ENCODE results near the gene AFAP1L2.
A peak's percentile ranks its signal among the peaks of the same experiment; 100 is the strongest.

Gene AFAP1L2

DNA sequence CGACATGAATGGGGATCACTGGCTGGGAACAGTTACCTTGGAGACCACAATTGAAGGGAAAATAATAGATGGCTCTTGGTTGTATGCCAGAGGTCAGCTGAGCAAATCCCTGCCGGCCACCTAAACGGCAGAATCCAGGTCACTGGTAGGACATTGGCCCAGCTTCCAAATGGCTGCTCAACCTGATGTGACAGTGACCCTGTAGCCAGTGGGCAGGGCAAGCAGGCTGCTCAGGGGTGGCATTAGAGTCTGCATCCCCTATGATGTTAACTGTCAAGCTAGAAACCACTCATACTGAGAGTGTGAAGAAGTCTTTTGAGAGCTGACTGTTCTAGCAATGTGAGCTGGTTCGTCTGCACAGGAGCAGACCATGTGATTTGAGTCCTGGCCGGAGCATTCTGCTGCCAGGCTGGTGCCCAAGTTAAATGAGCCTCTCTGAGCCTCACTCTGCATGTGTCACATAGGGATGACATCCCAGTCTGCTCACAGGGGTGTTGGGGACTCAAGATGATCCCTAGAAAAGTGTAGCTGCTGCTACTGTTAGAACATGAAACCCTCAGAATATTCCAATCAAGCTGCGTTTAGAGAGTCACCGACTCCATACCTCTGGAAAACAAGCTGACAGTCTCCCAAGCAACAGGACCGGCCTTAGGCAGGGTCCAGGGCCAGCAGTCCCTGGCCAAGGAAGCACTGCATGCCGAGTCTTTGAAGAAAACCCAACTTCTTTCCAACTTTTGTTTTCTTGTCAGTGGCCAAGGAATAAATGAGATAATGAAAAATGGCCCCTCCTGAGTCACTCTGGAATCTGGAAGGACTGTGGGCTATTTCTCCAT, 95.6 kb downstream of the AFAP1L2 start:
- DNase-seq = no peak

DNA sequence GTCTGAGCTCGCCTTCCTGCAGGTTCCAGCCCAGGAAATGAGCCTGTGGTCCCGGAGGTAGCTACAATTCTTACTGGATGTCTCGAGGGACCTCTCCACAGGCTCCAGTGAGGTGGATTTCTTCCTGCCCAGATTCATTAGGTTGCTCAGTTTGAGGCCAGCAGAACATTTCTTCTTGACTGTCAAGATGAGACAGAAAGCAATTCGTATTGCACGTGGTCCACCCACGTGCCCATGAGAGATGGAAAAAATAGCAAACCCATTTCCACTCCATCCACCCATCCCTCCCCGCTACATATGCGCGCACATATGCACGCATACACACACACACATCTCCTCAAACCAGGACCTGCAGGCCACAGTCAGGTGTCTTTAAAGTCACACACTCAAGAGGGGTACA, 96.6 kb downstream of the AFAP1L2 start:
- DNase-seq = no peak

DNA sequence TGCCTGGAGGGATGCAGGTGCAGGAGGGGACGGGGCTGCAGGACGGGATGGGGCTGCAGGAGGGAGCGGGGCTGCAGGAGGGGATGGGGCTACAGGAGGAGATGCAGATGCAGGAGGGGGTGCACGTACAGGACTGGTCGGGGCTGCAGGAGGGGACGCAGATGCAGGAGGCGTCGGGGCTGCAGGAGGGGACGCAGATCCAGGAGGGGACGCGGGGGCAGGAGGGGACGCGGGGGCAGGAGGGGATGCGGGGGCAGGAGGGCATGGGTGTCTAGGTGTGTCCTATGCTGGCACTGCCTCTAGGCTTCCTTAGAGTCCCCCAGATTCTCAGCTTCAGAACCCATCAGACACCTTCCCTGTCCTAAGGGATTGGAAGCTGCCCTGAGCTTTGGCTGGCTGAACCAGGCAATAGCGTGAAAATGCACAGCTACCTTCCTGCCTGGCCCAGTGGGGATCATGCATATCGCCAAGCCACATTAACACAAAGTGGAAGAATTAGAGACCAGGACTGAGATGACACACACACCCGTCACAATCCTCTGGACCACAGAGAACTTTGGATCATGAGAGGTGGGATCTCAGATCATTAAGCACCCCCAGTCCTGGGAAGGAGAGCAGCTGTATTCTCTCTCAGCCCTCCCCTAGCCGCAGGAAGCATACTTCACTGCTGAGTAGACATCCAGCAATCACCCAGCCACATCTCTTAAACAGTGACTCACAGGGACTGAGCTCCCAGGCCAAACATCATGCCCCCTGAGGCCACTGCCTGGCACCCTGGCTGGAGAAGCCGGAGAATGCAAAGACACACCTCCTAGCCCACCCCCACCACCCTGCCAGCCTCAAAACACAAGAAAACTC, 98.0 kb downstream of the AFAP1L2 start:
- DNase-seq = no peak

DNA sequence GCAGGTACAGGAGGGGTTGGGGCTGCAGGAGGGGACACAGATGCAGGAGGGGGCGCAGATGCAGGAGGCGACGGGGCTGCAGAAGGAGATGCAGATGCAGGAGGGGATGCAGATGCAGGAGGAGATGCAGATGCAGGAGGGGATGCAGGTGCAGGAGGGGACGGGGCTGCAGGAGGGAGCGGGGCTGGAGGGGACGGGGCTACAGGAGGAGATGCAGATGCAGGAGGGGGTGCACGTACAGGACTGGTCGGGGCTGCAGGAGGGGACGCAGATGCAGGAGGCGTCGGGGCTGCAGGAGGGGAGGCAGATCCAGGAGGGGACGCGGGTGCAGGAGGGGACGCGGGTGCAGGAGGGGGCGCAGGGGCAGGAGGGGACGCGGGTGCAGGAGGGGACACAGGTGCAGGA, 98.8 kb downstream of the AFAP1L2 start:
- no peak for DNase-seq

DNA sequence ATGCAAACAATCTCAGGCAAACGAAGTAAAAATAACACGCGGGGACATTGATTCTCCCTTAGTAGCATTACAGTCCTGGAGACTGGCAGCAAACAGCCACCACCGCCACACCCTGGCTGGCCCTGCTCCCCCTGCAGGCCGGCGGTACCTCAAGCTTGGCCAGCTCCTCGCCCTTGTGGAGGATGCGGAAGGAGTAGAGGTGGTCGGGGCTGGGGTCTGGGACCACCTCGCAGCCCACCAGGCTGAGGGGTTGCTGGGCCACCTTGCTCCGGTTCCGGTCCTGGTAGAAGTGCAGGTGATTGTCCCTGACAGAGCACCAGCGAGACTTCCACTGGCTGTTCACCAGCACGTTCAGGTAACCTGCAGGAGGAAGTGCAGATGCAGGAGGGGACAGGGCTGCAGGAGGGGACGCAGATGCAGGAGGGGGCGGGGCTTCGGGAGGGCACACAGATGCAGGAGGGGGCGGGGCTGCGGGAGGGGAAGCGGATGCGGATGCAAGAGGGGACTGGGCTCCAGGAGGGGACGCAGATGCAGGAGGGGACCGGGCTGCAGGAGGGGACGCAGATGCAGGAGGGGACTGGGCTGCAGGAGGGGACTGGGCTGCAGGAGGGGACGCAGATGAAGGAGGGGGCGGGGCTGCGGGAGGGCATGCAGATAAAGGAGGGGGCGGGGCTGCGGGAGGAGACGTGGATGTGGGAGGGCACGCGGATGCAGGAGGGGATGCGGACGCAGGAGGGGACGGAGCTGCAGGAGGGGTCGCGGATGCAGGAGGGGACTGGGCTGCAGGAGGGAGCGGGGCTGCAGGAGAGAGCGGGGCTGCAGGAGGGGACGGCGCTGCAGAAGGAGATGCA, 99.5 kb downstream of the AFAP1L2 start:
- peak; percentile 40 to 58 for DNase-seq

DNA sequence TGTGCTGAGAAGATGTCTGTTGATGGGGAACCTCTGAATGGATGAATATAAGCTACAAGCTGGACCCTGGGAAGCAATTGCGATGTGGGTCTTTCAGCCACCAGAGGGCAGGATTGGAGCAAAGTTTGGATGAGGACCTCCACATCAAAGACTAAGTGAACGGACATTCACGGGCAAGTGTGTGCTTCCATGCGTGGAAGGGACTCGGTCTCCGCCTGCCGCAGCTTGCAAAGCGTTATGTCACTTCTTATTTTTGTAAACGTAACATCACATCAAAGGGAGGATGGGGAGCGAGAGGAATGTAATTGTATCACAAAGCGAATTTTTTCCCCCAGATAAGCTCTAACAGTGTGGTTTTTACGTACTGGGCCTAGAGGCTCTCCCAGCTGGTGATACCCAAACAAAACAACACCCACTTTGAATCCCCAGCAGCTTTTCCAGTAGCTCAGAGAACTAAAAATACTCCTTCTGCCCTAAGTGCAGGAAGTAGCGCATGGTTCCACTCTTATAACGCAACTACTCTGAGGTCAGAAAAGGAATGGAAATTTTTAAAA, 100.2 kb downstream of the AFAP1L2 start:
- DNase-seq = peak; percentile 70 to 72

DNA sequence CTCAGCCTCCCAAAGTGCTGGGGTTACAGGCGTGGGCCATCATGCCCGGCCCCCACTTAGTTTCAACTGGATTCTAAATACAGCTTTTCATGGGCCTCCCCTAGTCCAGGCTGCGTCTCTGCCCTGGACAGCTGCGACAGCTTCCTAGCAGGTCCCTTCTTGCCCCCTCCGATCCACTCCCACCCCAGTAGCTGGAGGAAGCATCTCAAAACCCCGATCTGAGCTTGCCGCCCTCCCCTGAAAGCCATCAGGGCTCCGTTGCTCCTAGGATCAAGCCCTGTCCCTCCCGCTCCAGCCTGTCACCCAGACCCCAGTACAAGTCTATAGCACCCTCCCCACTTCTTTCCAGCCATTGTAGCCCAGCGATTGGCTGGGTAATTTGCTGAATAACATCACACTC, 100.7 kb downstream of the AFAP1L2 start:
- no peak for DNase-seq

DNA sequence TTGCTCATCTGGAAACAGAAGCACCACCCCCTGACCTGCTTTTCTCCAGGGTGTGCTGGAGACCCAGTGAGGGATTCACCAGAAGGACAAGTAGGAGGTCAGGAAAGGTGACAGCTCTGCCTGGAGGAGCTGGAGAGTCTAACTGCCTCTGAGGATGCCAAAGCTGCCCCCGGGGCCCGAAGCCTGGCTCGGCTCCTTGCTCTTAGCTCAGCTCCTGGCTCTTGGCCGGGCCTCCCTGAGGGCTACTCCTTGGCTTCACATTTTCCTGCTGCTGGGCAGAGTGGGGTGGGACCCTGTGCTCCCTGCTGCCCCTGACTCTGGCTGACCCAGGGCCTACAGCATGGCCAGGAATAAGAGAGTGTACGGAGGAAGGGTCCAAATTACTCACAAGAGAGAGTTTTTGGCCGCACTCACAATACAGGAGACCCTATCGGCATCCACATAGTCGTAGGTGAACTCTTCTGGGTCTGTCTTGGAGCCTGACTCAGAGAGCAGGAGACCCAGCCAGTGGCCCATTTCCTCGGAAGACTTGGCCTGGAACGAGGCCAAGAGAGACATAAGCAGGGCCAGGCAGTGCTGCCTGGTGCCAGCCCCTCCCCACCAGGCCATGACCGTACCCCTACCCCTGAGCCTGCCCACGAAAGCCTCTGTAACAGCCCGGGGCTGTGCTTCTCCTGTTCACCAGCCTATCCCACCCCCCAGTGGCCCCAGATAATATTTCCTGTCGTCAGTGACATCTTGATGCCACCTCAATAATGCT, 102.2 kb downstream of the AFAP1L2 start:
- DNase-seq = no peak

DNA sequence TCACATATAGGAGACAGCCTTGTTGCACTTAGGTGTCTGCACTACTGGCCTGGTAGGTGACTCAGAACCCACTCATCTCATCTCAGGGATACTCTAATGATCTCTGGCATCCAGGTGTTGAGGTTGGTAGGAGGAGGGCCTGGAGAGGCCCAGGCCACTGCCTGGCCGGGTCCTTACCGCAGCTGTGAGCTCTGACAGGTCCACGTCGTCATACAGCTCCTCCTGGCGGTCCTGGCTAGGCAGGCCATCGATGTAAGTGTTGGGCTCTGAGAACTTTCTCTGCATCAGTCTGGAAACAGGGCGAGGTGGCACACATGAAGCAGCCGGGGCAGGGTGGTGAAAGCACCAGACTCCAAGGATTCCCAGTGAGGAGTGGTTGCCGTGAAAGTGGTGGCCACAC, 103.1 kb downstream of the AFAP1L2 start:
- no peak for DNase-seq

DNA sequence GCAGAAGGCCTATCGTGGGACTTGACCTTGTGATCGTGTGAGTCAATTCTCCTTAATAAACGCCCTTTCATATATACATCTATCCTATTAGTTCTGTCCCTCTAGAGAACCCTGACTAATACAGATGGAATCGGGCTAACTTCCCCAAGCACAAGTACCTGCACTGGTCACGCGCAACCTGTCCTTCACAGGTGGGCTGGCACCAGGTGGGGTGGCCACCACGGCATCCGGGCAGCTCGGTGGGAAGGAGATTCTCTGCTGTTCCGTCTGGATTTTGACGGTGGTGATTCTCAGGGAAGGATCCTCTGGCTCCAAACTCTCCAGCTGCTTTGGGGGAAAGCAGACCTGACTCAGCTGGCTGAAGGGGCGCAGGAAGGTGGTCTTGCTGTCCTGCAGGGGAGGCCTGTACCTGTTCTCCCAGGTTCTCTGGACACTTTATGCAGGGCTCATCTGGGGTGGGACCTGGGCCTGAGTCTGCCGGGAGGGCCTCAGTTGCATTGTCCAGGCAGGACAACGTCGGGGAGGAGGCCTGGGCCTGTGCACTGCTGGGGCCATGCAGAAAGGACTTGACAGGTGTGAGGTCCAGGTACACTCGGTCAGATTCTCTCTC, 104.2 kb downstream of the AFAP1L2 start:
- no peak for DNase-seq

DNA sequence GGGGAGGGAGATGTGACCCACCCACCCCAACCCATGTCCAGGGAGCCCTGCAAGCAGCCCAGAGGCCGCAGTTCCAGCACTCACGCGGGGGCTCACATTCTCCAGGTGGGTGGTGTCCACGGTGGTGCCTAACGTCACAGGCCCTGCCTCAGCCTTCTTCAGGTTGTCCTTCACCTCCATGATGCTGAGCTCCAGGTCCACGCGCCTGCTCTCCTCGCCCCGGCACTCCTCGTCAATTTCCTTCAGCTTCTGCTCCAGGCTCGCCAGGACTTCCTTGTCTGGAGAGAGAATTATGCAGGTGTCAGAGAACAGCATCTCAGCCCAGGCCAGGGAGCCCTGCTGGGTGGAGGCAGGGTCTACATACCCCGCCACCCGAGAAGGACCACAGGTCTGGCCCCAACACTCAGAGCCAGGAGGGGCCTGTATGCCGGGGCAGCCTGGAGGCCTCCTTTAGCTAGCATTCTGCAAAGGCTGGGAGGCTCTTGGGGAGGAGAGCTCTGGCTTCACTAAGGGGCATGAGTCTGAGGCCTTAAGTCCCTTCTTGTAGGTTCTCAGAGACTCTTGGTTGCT, 107.1 kb downstream of the AFAP1L2 start:
- no peak for DNase-seq

DNA sequence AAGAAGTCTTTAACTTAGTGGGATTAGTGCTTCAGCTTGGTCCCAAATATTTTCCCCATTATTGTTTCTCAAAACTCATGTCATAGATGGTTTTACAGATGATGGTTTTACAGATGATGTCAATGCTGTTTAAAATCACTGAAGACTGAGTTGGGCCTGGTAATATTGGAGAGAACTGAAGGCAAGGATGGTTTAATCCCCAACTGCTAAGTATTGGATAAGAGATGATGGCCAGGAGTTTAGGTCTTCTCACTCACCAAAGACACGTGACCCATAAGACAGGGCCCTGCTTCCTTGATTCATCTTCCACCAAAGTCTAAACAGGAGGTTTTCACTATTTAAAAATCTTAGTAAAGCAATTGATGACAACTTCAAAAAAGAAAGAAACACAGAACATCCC, 108.9 kb downstream of the AFAP1L2 start:
- no peak for DNase-seq

DNA sequence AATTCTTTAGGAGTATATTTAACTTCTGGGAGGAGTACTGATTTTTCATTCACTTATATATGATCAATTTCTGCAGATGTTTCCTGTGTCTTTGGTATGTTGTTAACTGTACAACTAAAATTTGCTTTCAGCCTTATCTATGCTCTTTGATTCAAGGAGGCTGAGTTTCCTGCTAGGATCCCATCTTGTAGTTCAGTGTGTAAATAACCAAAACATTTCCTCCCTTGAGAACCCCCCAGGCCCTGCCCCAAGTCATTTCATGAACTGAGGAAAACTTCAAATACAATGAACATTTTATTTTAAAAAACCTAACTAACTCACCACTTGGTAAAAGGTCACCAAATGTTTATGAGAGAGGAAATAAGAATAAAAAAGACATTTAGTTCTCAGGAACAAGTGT, 109.8 kb downstream of the AFAP1L2 start:
- no peak for DNase-seq

DNA sequence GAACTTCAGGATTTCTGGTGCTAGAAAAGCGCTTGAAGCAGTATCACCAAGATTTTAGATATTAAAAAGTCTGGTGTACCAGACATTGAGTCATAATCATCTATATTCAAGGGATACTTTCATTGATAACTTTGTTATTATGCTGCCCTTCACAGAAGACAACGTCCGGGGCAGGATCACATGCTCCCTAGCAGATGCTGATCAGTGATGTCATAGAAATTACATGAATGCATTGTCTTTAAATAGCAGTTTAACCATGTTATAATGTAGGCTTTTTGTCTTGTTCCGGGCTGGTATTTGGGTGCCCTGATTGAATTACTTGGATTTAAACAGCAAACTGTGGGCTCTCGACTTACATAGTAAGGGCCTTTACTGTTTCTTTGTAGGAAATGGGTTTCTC, 111.2 kb downstream of the AFAP1L2 start:
- DNase-seq = no peak

DNA sequence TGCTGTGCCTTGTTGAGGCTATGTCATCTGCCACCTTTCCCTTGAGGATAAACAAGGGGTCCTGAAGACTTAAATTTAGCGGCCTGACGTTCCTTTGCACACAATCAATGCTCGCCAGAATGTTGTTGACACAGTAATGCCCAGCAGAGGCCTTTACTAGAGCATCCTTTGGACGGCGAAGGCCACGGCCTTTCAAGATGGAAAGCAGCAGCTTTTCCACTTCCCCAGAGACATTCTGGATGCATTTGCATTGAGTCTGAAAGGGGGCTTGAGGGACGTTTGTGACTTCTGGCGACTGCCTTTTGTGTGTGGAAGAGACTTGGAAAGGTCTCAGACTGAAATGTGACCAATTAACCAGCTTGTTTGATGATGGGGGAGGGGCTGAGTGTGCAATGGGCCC, 112.8 kb downstream of the AFAP1L2 start:
- DNase-seq = no peak

DNA sequence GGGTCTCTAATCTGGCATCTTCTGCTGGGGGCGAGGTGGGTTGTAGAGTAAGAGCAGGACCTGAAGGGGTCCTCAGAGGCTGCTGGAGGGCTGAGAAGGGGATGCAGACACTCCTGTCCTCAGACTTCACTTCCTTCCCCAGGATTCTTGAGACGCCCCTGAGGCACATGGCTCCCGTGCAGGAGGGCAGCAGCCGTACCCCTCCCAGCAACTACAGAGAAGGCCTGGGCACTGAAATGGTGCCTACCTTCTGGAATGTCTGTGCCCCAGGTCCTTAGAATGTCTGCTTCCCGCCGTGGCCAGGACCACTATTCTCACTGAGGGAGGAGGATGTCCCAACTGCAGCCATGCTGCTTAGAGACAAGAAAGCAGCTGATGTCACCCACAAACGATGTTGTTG, 113.2 kb downstream of the AFAP1L2 start:
- no peak for DNase-seq

DNA sequence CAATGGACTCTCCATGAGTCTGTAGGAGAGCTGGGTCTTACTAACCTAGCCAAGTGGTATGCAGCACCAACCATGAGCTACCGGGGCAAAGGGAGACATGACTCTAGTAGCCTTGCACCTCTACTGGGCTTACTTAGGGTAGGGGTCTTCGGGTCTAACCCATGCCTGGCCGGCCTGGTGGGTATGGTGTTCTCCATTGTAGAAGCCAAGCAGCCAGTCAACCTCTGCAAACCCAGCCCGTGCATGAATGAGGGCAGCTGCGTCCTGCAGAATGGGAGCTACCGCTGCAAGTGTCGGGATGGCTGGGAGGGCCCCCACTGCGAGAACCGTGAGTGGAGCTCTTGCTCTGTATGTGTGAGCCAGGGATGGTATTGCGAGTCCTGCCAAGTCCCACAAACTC, 114.3 kb downstream of the AFAP1L2 start:
- no peak for DNase-seq

DNA sequence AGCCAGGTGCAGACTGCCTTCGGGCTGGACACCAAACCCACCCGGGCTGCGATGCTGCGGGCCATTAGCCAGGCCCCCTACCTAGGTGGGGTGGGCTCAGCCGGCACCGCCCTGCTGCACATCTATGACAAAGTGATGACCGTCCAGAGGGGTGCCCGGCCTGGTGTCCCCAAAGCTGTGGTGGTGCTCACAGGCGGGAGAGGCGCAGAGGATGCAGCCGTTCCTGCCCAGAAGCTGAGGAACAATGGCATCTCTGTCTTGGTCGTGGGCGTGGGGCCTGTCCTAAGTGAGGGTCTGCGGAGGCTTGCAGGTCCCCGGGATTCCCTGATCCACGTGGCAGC, 115.2 kb downstream of the AFAP1L2 start:
- no peak for DNase-seq

DNA sequence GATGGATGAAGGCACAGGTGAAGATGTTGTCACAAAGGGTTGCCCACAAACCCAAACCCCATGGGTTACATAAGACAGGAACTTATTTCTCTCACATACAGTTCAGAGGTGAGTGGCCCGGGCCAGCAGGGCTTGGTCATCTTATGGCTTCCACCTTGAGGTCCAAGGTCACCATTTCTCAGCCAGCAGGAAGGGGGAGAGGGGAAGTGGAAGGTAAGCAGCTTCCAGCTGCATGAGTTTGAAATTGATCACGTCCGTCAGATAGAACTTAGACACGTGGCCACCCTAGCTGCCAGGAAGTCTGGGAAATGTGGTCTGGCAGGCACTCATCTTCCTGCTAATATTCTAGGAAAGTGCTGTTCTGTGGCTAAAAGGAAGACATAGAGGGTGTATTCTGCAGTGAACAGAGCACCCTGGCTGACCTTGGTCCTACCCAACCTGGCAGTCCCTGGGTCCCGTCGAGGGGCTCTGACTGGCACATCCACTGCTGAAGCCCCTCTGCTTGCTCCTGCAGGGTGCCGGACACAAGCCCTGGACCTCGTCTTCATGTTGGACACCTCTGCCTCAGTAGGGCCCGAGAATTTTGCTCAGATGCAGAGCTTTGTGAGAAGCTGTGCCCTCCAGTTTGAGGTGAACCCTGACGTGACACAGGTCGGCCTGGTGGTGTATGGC, 115.7 kb downstream of the AFAP1L2 start:
- no peak for DNase-seq

DNA sequence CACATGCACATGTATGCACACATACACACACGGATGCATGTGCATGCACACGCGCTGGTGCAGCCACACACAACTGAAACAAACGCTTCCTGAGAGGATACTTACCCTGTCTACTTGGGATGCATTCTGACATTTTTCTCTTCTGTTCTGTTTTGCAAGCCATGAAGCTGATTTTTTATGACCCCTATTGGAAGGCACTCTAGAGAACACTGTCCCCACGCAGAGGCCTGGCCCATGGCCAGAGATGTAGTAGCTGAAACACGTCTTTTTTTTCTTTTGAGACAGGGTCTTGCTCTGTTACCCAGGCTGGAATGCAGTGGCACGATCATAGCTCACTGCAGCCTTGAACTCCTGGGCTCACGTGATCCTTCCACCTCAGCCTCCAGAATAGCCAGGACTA, 117.4 kb downstream of the AFAP1L2 start:
- DNase-seq = no peak

DNA sequence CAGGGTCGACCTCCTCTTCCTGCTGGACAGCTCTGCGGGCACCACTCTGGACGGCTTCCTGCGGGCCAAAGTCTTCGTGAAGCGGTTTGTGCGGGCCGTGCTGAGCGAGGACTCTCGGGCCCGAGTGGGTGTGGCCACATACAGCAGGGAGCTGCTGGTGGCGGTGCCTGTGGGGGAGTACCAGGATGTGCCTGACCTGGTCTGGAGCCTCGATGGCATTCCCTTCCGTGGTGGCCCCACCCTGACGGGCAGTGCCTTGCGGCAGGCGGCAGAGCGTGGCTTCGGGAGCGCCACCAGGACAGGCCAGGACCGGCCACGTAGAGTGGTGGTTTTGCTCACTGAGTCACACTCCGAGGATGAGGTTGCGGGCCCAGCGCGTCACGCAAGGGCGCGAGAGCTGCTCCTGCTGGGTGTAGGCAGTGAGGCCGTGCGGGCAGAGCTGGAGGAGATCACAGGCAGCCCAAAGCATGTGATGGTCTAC, 118.3 kb downstream of the AFAP1L2 start:
- DNase-seq = no peak
